OCI-LY7 (cell line): ENCODE data around the gene CDK14. TPM values are rescaled to one million over a fixed set of nuclear protein-coding genes. Genes with fewer than 3 reads are reported as not detected.

ENCODE experiments used
- Bru-seq: library from RNA; stranded (reverse); fragments of 400-500 nt; gene quantifications from one replicate; lab custom pipeline; 2021; lab: Mats Ljungman, UMichigan
- BruChase-seq, 2 experiments: library from RNA; stranded (reverse); fragments of 400-500 nt; gene quantifications; one replicate each; lab custom pipeline; 2021; lab: Mats Ljungman, UMichigan
- BruUV-seq: library from RNA; stranded (reverse); fragments of 400-500 nt; replicated peaks from 2 replicates; lab custom pipeline; 2021; lab: Mats Ljungman, UMichigan
- CTCF ChIA-PET: fragments of 300-600 bp; sonication (Branson Sonifier 250); formaldehyde crosslinking; loops from one replicate; lab custom pipeline; 2022; ENCODE audit warnings: antibody characterized with exemption; ENCODE audit not compliant: unreplicated experiment; lab: Charles Lee
- POLR2A ChIA-PET: fragments of 300-600 bp; sonication (Branson Sonifier 250); formaldehyde crosslinking; loops from one replicate; lab custom pipeline; 2022; ENCODE audit warnings: antibody characterized with exemption; lab: Charles Lee
- DNase-seq: peaks from one replicate; pipeline ENCODE4 v3.0.0-alpha.2; 2015; ENCODE audit warnings: low spot score
- H2AFZ ChIP-seq: fragments of 200-600 bp; sonication (generic), shearing (Covaris generic); 2 replicates; pipeline ENCODE4 v1.6.1; 2014; ENCODE audit warnings: mild to moderate bottlenecking, antibody characterized with exemption, low read length, moderate library complexity
- H3K27ac ChIP-seq: fragments of 200-600 bp; sonication (generic); 2 replicates; pipeline ENCODE4 v1.5.1; 2014; ENCODE audit warnings: mixed run types, low read depth, mild to moderate bottlenecking, moderate library complexity, low read length, inconsistent platforms; ENCODE audit not compliant: poor library complexity, severe bottlenecking
- H3K36me3 ChIP-seq: fragments of 200-600 bp; sonication (generic); 2 replicates; pipeline ENCODE4 v1.6.1; 2014; ENCODE audit warnings: mild to moderate bottlenecking, antibody characterized with exemption, low read length, moderate library complexity, mixed read lengths; ENCODE audit not compliant: insufficient read depth
- H3K4me1 ChIP-seq: fragments of 200-600 bp; sonication (generic); 2 replicates; pipeline ENCODE4 v1.5.1; 2014; ENCODE audit warnings: mild to moderate bottlenecking, low read length; ENCODE audit not compliant: insufficient read depth, poor library complexity, severe bottlenecking
- H3K4me2 ChIP-seq: fragments of 200-600 bp; sonication (generic); 2 replicates; pipeline ENCODE4 v1.6.1; 2014; ENCODE audit warnings: mild to moderate bottlenecking, low read length
- H3K4me3 ChIP-seq: fragments of 200-600 bp; sonication (generic); 2 replicates; pipeline ENCODE4 v1.5.1; 2014; ENCODE audit warnings: mild to moderate bottlenecking, low read depth, low read length; ENCODE audit not compliant: poor library complexity, severe bottlenecking
- H3K79me2 ChIP-seq: fragments of 200-600 bp; sonication (generic); 2 replicates; pipeline ENCODE4 v1.6.1; 2016; ENCODE audit warnings: low read depth, mild to moderate bottlenecking, low read length, moderate library complexity, mixed read lengths; ENCODE audit not compliant: insufficient read depth
- H3K9me2 ChIP-seq: fragments of 200-600 bp; sonication (generic); 2 replicates; pipeline ENCODE4 v1.6.1; 2016; ENCODE audit warnings: mild to moderate bottlenecking, low read length, mixed read lengths; ENCODE audit not compliant: insufficient read depth
- H3K9me3 ChIP-seq: fragments of 200-600 bp; sonication (generic); 2 replicates; pipeline ENCODE4 v1.6.1; 2014; ENCODE audit warnings: mild to moderate bottlenecking, mixed run types, low read length, mixed read lengths
- H4K20me1 ChIP-seq: fragments of 200-600 bp; sonication (generic); 2 replicates; pipeline ENCODE4 v1.6.1; 2014; ENCODE audit warnings: mild to moderate bottlenecking, antibody characterized with exemption, low read length, moderate library complexity, mixed read lengths; ENCODE audit not compliant: insufficient read depth
- EZH2phosphoT487 ChIP-seq: fragments of 200-600 bp; sonication (generic); IDR thresholded peaks from 2 replicates; pipeline ENCODE4 v1.6.1; 2018; ENCODE audit warnings: low read depth, borderline replicate concordance, mild to moderate bottlenecking, mixed run types, antibody characterized with exemption, low read length, moderate library complexity, mixed read lengths
- intact Hi-C: fragments of 100-400 bp; cut with micrococcal nuclease; formaldehyde crosslinking; loops from one replicate; pipeline ENCODE4 v1.10.0; 2022; ENCODE audit not compliant: unreplicated experiment
- long read RNA-seq: library from polyadenylated mRNA; stranded (forward); transcript quantifications from one replicate; pipeline ENCODE4 v2.0.0, GENCODE V29; 2022
- total RNA-seq, 2 experiments: library from RNA; depleted of rRNA in 1 of 2; stranded (reverse); fragments of >200 nt in 1 of 2; shearing (Covaris generic) in 1 of 2; gene quantifications; 2 replicates each; pipeline ENCODE4 v1.2.3, GENCODE V29; 2014 to 2022
- TF ChIP-seq, protein P1 (sequence below): fragments of 200-600 bp; sonication (generic); conservative IDR thresholded peaks from 2 replicates; pipeline ENCODE4 v1.5.1; 2014; ENCODE audit warnings: mild to moderate bottlenecking, antibody characterized with exemption, low read length, moderate library complexity, mixed read lengths

CDK14 gene
- total RNA-seq (2014; rRNA removed; shearing (Covaris generic)): 90.7 and 112 TPM in 2 replicates
- total RNA-seq (2022): 107 and 111 TPM in 2 replicates
- percentile 88 among the genes with signal in this experiment for Bru-seq, nascent RNA
- BruChase-seq, experiment 1, labeled RNA remaining after a 6-hour chase: percentile 67 among the genes with signal in this experiment
- BruChase-seq, experiment 2, labeled RNA remaining after a 2-hour chase: percentile 69 among the genes with signal in this experiment
- long read RNA-seq, full-length matches to known transcripts: 32 of 90 reads
- long read RNA-seq, partial matches to known transcripts: 15 of 90 reads
- long read RNA-seq, other reads (novel, unspliced or antisense): 43 of 90 reads

DNA sequence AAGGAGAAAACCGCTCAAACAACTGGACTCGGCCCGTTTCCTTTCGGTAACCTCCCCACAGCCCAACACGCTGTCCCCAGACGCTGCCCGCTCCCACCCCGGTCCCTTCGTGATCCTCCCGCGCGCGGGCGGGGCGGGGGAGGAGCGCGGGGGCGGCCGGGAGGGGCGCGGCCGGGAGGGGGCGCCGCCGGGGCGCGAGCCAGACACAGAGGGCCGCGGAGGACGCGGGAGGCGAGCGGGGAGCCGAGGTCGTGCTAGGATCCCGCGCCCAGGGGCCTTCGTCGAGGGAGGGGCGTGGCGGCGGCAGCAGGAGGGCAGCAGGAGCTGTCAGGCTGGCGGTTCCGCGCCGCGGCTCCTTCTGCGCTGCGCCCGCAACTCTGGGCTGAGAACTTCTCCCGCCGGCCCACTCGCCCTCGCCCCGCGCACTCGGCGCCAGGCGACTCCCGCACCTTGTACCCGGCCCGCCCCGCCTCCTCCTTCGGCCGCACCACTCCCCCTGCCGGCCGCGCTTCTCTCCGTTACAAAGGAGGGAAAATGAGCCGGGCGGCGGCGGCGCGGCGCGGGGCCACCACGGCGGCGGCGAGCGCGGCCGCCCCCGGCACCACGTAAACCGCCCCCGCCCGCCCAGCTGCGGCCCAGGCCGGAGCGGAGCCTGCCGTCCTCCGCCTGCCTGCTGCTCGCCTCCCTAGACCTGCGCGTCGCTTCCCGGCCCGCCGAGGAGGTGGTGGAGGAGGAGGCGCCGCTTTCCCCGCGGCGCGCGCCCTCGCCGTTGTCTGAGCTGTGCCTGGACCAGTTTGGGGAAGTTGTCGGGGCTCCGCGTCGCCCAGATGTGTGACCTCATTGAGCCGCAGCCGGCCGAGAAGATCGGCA, at the start of gene CDK14:
TSS of gene CDK14 (plus strand) at position 521 of the 870 bp plus-strand sequence. CDS start at position 828, 307 bp downstream.
- peak within 1 kb of the TSS; percentile 79; the same call in 1 of the 2 replicates for H2AFZ ChIP-seq
- no peaks in the 10 kb centered on the region for H3K9me2 ChIP-seq
- H3K4me1 ChIP-seq: peaks cover 3% of the 10 kb centered on the region
- no peak within 1 kb of the TSS for H3K27ac ChIP-seq
- TF ChIP-seq, protein P1, sequence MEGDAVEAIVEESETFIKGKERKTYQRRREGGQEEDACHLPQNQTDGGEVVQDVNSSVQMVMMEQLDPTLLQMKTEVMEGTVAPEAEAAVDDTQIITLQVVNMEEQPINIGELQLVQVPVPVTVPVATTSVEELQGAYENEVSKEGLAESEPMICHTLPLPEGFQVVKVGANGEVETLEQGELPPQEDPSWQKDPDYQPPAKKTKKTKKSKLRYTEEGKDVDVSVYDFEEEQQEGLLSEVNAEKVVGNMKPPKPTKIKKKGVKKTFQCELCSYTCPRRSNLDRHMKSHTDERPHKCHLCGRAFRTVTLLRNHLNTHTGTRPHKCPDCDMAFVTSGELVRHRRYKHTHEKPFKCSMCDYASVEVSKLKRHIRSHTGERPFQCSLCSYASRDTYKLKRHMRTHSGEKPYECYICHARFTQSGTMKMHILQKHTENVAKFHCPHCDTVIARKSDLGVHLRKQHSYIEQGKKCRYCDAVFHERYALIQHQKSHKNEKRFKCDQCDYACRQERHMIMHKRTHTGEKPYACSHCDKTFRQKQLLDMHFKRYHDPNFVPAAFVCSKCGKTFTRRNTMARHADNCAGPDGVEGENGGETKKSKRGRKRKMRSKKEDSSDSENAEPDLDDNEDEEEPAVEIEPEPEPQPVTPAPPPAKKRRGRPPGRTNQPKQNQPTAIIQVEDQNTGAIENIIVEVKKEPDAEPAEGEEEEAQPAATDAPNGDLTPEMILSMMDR: peak; percentile 52
- no peak for TF ChIP-seq EZH2phosphoT487
- no peaks in the 10 kb centered on the region for H3K79me2 ChIP-seq
- peak; percentile 61 for DNase-seq
- H3K36me3 ChIP-seq: no peaks in the 10 kb centered on the region
- no TSS peak for BruUV-seq
- H3K9me3 ChIP-seq: no peaks in the 10 kb centered on the region
- ChIA-PET CTCF (no interaction called here), POLR2A (interaction anchor here (0.6 to 1.2 kb wide), 2 partner anchors 19 to 1272 kb away, joined by 3 to 4 read pairs; no protein-coding TSS in a partner anchor)
- intact Hi-C loops: loop anchor here (5.0 to 10.0 kb wide), 3 partner anchors 111 to 436 kb away; no protein-coding TSS in a partner anchor
- no peaks in the 10 kb centered on the region for H4K20me1 ChIP-seq
- peak within 1 kb of the TSS; percentile 71 for H3K4me3 ChIP-seq
- peak within 1 kb of the TSS; percentile 82 for H3K4me2 ChIP-seq

- intact Hi-C loops: no loop called here
- BruUV-seq: no TSS peak
These were observed 45.1 kb upstream of the CDK14 start for GRCh38 chr7:90551036-90551435.

More at GRCh38 chr7:90551036-90551435, 45.1 kb upstream of the CDK14 start:
- no peak for DNase-seq
- no peak for TF ChIP-seq EZH2phosphoT487
- TF ChIP-seq, protein P1: no peak
- POLR2A ChIA-PET: no interaction called here
- H3K36me3 ChIP-seq: no peaks in the 10 kb centered on the region
- H4K20me1 ChIP-seq: no peaks in the 10 kb centered on the region
- H3K9me3 ChIP-seq: no peaks in the 10 kb centered on the region
- H3K4me3 ChIP-seq: no peak overlapping the region
- H2AFZ ChIP-seq: no peak overlapping the region
- no peak overlapping the region for H3K4me2 ChIP-seq
- CTCF ChIA-PET: interaction anchor here (0.6 kb wide), 2 partner anchors 33 to 118 kb away, joined by 3 read pairs; no protein-coding TSS in a partner anchor
- H3K4me1 ChIP-seq: no peaks in the 10 kb centered on the region
- H3K9me2 ChIP-seq: no peaks in the 10 kb centered on the region
- no peak overlapping the region for H3K27ac ChIP-seq
- no peaks in the 10 kb centered on the region for H3K79me2 ChIP-seq
